Measurements from ENCODE around the gene RPS16. TPM values are rescaled to one million over a fixed set of nuclear protein-coding genes. Genes with fewer than 3 reads are reported as not detected.
"Not testable (repeated sequence)": the region's sequence is repeated elsewhere in the genome, so short reads cannot be mapped to it uniquely, and the experiment has no call there.

The RPS16 gene
- total and polyA plus RNA-seq, 4 donors = 109 to 1,094 (median 218) TPM

GRCh38 chr19:39479916-39480315, 44.2 kb upstream of the RPS16 start:
- peak overlapping the region in 2 of 3 donors; percentile 78 to 95 for H3K4me3 ChIP-seq (ENCODE audit: low read depth in 1 of 3, low read length in 3 of 3)
- H3K9me3 ChIP-seq (ENCODE audit: control insufficient read depth in 4 of 4, low read length in 3 of 4) = no peaks in the 10 kb centered on the region
- no peaks in the 10 kb centered on the region for H3K27me3 ChIP-seq (ENCODE audit: control insufficient read depth in 4 of 4, insufficient read depth in 4 of 4, low read length in 3 of 4)
- peak overlapping the region in 1 of 2 donors; percentile 82 for H3K27ac ChIP-seq (ENCODE audit: low read depth in 1 of 2, low read length in 2 of 2)
- peaks cover 3 to 19% (median 15%) of the 10 kb centered on the region in 4 donors for H3K4me1 ChIP-seq (ENCODE audit: control insufficient read depth in 4 of 4, insufficient read depth in 4 of 4, low read length in 3 of 4)
- peaks cover 3 to 14% (median 8%) of the 10 kb centered on the region in 4 donors for H3K36me3 ChIP-seq (ENCODE audit: control insufficient read depth in 4 of 4, insufficient read depth in 3 of 4, low read depth in 1 of 4, low read length in 3 of 4)
- 68% methylated on average over 10 of the region's 10 CpGs for WGBS
- no peak for TF ChIP-seq REST (IDR thresholded peaks at IDR 0.05)
- TF ChIP-seq EGR1 (IDR thresholded peaks at IDR 0.05; ENCODE audit: low read depth in 2 of 2) = no peak
- TF ChIP-seq NR2F2 (IDR thresholded peaks at IDR 0.05) = no peak
- TF ChIP-seq FOXA1 (IDR thresholded peaks at IDR 0.05) = no peak
- no peak for TF ChIP-seq GABPA (IDR thresholded peaks at IDR 0.05 in 1 of 2, conservative IDR thresholded peaks at IDR 0.05 in 1 of 2)
- no peak for TF ChIP-seq CTCF (IDR thresholded peaks at IDR 0.05; ENCODE audit: low read depth, low read length, missing input control)
- TF ChIP-seq MAX (IDR thresholded peaks at IDR 0.05) = no peak
- TF ChIP-seq RXRA (IDR thresholded peaks at IDR 0.05) = no peak
- no peak for DNase-seq (ENCODE audit: low spot score)
- peak overlapping the region; percentile 57 to 90 for H3K9ac ChIP-seq (ENCODE audit: low read depth in 1 of 2, low read length in 2 of 2)

GRCh38 chr19:39479319-39479801, 43.6 kb upstream of the RPS16 start:
- H3K27ac ChIP-seq (ENCODE audit: low read depth in 1 of 2, low read length in 2 of 2); H3K4me3 ChIP-seq (ENCODE audit: low read depth in 1 of 3, low read length in 3 of 3); DNase-seq (ENCODE audit: low spot score); H3K9ac ChIP-seq (ENCODE audit: low read depth in 1 of 2, low read length in 2 of 2); H3K9me3 ChIP-seq (ENCODE audit: control insufficient read depth in 4 of 4, low read length in 3 of 4); H3K27me3 ChIP-seq (ENCODE audit: control insufficient read depth in 4 of 4, insufficient read depth in 4 of 4, low read length in 3 of 4): not testable (repeated sequence)
- Histone ChIP-seq H3K36me3 (ENCODE audit: control insufficient read depth in 4 of 4, insufficient read depth in 3 of 4, low read depth in 1 of 4, low read length in 3 of 4) (peaks cover 3 to 20% (median 14%) of the 10 kb centered on the region in 4 donors), H3K4me1 (ENCODE audit: control insufficient read depth in 4 of 4, insufficient read depth in 4 of 4, low read length in 3 of 4) (peaks cover 3 to 19% (median 15%) of the 10 kb centered on the region in 4 donors)
- 85% methylated on average over 11 of the region's 11 CpGs for WGBS

- H3K9ac ChIP-seq (ENCODE audit: low read depth in 1 of 2, low read length in 2 of 2) = no peak overlapping the region
- H3K36me3 ChIP-seq (ENCODE audit: control insufficient read depth in 4 of 4, insufficient read depth in 3 of 4, low read depth in 1 of 4, low read length in 3 of 4) = peaks cover 20 to 55% (median 36%) of the 10 kb centered on the region in 4 donors
- DNase-seq (ENCODE audit: low spot score) = no peak
- H3K4me3 ChIP-seq (ENCODE audit: low read depth in 1 of 3, low read length in 3 of 3) = no peak overlapping the region
- TF ChIP-seq RAD21 (IDR thresholded peaks at IDR 0.05) (no peak), EGR1 (IDR thresholded peaks at IDR 0.05; ENCODE audit: low read depth in 2 of 2) (no peak), MAX (IDR thresholded peaks at IDR 0.05) (no peak), YY1 (IDR thresholded peaks at IDR 0.05) (no peak), TAF1 (conservative IDR thresholded peaks at IDR 0.05) (no peak), JUND (IDR thresholded peaks at IDR 0.05) (no peak), NR2F2 (IDR thresholded peaks at IDR 0.05) (no peak), HNF4A (conservative IDR thresholded peaks at IDR 0.05) (no peak), CTCF (IDR thresholded peaks at IDR 0.05; ENCODE audit: low read depth, low read length, missing input control) (no peak), SP1 (IDR thresholded peaks at IDR 0.05) (no peak)
- no peaks in the 10 kb centered on the region for H3K27me3 ChIP-seq (ENCODE audit: control insufficient read depth in 4 of 4, insufficient read depth in 4 of 4, low read length in 3 of 4)
- 97% methylated on average over 2 of the region's 2 CpGs for WGBS
- no peaks in the 10 kb centered on the region for H3K9me3 ChIP-seq (ENCODE audit: control insufficient read depth in 4 of 4, low read length in 3 of 4)
- H3K4me1 ChIP-seq (ENCODE audit: control insufficient read depth in 4 of 4, insufficient read depth in 4 of 4, low read length in 3 of 4) = peaks cover 0 to 7% (median 4%) of the 10 kb centered on the region in 4 donors
- no peak overlapping the region for H3K27ac ChIP-seq (ENCODE audit: low read depth in 1 of 2, low read length in 2 of 2)
Observed at GRCh38 chr19:39475748-39476147, 40.0 kb upstream of the RPS16 start.

Data from liver (tissue), 9 donors.